HG03175 (cell line): Measurements from ENCODE around the gene SYT1.

Source experiments
- ATAC-seq: cut with Tn5 transposase; IDR thresholded peaks from one replicate; pipeline ENCODE4 v1.9.1; 2021; ENCODE audit warnings: mild to moderate bottlenecking, moderate library complexity; ENCODE audit not compliant: unreplicated experiment

The SYT1 gene

DNA sequence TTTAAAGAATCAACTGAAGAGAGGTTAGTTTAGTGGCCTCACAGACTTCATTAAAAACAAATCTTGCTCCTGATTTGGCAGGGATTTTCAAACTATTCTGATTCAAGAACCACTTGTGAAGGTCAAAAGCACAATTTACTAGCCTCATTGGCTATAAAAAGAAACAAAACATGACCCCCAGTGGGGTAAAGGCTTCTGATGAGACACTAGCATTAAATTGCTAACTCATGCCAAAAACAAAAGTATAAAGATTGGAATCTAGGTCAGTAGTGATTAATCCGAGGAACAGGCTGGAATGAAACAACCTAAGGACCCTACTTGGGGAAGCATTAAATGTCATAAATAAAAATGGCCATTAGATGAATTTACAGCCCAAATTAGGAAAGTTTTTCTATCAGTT lies 513.9 kb downstream of the SYT1 start:
- no peak for ATAC-seq

DNA sequence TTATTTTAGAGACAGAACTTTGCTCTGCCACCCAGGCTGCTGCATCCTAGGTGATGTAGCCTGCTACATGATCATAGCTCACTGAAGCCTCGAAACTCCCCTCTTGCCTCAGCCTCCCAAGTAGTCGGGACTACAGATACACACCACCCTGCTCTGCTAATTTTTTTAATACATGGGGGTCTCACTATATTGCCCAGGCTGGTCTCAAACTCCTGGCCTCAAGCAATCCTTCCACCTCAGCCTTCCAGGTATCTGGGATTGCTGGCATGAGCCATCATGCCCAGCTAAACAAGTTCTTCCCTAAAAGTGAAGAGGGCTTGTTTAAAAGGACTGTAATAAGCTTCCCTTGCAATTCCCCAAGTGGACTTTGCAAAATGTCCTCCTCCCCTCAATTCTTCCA lies 515.8 kb downstream of the SYT1 start:
- no peak for ATAC-seq

DNA sequence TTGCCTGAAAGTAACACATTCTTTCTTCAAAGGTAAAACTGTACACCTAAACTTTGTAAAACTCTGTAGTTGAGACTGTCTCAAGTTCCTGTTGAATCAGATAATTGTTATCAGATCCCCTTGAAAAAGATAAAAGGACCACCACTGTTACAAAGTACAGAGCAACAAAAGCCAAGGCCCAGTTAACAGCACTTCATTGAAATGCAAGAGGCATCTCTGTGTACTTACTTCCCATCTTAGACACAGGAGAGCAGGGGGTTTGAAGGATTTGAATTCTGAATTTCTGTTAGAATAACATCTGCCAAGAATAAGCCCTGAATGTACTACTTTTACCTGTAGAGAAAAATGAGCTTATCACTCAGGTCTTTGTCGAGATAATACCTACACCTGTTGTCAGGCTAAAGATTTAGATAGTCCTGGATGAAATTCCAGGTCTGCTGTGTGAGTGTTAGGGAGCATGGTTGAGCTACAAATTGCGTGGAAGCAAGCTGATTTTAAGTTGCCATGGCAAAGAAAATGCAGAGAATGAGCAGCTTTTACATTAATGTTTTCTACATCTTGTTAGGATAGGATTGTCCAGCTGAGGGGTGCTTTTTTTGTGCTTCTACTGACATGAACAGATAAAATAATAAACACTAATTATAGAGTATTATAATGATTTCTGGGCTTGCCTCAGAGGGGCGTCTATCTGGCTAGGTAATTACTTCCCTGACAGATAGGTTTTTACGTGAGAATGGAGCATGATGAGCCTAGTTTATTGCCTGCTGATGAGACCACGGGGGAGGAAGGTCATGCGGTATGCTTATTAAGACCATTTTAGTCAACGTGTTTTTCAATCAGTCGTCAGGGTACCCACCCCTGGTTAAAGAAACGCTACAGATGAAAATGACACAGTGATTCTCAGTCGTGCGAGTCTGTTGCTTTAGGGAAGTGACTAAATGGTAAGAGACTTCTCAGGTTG lies 517.0 kb downstream of the SYT1 start:
- ATAC-seq: no peak

DNA sequence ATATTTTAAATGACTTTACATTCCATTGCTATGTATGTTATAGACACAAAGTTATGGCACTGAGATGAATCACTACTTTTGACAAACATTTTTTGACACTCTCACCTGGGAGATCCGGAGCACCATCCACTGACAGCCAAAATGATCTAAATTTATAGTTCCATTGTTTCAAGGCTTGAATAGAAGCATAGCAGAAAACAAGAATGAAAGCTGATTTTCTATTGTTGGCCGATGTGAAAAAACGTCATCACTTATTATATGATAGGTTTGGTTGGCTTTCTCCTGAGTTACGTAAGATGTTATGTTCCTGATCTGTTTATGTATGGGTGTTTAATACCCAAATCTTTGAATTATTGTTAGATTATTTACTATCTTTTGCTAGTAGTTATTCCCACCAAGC lies 520.0 kb downstream of the SYT1 start:
- no peak for ATAC-seq

DNA sequence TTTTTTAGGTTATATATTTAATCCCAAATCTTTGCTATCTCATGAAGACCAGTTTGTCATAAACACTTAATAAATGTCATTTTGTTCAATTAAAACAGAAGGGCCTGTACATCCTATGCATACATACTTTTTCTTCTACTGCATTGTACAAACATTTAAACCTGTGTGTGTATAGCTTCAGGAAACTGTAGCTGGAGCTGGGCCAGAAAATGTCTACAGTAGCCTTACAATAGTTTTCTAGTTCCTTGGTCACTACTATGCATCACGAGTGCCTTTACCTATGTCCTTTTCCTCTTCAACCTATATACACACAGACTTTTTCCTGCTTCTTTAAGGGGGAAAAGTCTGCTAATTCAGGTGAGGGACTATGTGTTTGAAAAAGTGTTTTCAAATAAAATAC lies 523.4 kb downstream of the SYT1 start:
- ATAC-seq: no peak

DNA sequence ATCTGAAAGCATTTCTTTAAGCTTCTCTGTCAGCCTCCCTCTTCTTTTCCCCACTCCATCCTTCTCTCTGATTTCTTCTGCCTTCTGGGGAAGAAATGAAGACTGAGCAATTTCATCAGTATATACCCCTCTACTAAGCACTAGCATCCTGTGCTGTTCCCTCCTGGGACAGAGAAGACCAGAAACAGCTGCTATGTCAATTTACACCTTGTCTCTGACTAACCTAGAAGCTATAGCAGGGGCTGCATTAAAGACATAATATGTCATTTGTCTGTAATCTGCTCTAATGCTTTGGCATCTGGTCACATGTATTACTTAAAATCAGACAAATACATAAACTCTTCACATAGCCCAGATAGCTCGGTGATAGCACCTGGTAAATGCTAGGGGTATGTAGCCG lies 529.3 kb downstream of the SYT1 start:
- ATAC-seq: no peak

DNA sequence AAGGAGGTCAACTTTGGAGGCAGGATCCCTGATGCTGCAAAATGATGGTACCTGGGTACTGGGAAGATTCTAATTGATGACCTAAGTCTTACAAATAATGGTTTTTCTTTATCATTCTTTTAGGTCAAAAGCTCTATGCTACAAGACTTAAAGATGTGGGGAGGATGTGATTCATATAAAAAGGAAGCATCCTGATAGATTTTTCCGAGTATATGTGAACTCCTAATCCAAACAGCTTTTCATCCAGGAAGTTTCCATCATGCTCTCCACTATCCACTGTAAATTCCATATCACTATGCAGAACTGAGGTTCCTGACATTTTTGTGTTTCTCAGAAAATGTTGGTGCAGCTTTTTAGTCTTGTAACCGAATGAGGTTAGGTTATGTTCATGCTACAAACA lies 533.0 kb downstream of the SYT1 start:
- no peak for ATAC-seq

DNA sequence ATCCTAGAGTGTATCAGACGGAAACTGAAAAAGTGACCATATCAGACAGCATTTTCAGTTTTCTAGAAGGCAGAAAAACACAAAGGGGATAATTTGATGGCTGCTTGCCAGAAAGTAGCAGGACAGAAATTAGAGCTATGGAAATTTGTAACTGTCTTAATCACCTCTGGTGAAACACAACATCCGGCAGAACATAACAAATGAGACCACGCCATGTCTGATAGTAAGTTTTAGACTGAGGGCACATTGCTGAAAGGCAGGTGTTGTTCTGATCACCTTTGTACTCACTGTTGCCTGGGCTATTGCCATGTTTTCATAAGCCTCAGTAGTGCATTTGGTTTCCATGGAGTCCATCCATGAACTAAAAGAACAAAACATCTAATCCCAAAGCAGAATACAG lies 535.9 kb downstream of the SYT1 start:
- no peak for ATAC-seq

DNA sequence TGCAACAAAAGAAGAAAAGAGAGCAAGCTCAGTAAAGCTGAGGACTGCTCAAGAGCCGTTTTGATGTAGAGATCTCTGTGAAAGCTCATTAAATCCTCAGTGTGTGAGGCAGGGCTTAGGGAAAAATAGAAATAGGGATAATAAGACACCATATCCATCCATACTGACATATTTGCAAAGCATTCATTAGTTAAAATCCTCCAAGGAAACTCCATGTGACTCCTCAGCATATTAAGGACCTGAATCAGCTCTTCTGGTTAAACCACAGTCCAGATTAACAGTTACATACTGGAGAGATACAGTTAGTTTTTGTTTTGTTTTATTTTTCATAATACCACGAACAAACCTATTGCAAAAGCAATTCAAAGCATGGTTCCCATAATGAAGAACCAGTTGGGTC lies 538.0 kb downstream of the SYT1 start:
- ATAC-seq: no peak

DNA sequence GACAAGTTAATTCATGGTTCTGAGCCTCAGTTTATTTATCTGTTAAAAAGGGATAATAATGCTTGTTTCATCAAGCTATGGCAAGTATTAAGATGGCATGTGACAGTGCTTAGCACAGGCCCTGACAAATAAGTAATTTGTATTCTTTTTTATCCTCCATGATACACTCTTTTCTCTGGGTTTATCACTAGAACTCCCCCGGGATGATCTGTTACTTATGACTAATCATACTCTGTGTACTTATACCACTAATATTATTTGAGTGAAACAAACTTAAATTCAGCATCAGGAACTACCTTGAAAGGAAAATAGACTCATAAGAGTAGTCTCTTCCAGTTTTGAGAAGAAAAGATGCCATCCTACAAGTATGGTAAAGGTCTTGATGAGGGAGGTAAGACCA lies 542.4 kb downstream of the SYT1 start:
- ATAC-seq: no peak

DNA sequence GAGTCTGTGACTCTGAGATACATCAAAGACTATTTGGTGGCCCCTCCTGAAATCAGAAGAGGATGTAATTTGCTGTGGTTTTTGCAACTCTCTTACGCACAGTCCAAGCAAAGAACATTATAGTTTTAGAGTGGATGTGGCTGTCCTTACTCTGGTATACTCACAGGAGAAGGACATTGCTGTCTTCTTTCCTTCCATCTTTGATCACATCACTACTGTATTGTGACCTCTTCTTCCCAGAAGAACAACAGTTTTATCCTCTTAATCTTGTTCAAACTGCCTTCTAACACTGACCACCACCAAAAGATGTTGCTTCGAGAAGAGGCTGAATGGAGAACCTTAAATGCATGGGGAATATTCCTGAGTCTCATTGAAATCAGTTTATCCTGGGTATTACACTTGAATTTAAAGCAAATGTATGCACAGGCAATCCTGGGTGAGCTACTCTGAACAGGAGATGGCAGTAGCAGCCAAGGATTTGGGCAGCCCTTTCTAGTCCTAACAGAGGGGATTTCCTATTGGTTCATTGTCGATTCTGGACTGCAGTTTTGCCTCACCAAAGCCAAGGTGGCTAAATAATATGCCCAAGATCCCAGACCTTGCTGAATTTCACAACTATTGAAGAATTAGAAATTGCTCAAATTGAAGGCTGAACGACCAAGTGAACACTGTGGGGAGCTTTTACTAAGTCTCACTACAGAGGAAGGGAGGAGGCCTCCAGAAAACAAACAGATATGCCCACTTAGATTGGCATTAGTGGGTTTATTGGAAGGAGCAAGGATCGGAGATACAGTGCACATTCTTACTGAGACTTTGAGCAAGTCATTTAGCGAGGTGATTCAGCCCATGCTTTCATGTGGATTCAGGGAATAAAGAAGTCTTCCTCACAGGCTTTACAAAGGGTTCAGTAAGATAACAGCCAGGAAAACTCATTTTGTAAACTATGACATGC lies 543.4 kb downstream of the SYT1 start:
- ATAC-seq: peak; percentile 82

DNA sequence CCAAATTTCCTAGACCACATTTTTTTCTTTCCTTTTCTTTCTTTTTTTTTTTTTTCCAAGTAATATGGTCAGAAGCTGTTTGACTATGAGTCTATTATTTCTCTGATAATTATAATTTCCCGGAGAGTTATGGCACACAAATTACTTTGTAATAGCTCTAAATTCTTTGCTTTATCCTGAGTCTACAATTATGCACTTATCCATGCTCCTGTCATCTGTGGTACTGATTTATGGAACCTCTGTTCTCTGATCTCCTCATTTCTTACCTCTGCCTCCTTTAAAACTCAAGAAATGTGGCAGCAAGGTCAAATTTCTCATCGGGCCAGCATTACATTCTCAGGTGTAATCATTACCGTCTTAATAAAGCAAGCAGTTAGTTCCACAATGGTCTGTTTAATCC lies 544.1 kb downstream of the SYT1 start:
- ATAC-seq: no peak

DNA sequence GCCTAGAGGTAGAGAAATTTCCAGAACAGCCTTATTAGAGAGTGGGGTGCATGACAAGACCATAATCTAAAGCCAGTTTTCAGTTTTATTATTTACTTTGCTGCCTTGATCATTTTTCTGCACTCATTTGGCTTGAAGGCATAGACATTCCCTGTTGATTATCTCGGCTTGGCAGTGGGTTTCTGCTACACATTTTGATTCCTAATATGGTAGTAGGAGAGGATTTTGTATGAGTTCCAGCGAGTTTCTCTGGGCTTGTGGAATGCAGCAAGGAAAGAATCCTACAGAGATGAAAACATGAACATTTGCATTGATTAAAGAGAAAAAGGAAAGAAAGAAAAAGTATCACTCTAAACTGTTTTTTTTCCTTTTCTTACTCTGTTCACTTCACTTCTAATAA lies 545.0 kb downstream of the SYT1 start:
- ATAC-seq: no peak

DNA sequence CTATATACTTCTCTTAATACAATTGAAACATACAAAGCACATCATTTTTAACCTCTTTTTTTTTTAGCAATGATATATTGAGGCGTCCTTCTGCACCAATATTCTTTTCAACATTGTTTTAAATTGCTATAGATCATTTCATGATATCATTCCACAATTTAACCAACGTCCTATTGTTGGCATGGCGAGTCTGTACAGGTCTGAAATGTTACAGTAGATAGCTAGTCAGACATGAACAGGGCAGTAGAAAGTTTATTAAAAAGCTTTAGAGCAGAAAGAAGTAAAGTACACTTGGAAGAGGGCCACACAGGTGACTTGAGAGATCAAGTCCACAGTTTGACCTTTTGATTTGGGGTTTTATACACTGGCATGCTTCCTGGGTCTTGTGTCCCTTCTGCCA lies 547.2 kb downstream of the SYT1 start:
- ATAC-seq: no peak

DNA sequence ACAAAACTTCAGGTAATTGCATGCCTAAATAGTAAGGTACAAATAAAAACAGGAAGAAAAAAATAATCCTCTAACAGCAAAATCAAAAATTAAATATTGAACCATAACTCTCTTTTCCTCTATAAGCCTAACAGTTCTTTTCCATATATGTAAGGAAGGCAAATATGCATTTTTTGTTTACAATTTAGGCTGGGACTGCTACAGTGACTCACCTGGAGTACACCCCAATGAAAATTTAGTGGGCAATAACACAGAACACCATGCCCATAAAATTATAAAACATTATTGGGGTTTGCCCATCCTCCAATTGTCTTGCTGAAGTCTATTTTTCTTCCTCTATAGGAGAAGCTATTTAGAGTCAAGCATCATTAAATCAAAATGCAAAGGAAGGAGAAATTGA lies 549.2 kb downstream of the SYT1 start:
- no peak for ATAC-seq

DNA sequence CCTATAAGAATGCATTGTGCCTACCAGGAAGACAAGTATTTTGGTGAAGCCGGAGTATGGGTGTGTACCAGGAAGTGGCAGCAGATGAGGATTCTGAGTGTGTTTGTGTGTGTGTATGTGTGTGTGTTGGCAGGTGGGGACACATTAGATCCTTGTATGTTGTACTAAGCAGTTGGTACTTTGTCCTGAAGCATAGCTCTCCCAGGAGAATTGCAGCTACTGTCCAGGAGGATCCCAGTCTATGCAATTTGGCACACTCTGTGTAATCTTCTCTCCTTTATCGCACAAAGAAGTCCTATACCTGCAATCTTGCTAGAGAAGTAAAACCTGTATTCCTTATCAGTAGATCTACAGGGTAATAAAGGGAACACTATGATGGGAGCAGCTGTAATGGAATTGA lies 549.7 kb downstream of the SYT1 start:
- ATAC-seq: no peak

DNA sequence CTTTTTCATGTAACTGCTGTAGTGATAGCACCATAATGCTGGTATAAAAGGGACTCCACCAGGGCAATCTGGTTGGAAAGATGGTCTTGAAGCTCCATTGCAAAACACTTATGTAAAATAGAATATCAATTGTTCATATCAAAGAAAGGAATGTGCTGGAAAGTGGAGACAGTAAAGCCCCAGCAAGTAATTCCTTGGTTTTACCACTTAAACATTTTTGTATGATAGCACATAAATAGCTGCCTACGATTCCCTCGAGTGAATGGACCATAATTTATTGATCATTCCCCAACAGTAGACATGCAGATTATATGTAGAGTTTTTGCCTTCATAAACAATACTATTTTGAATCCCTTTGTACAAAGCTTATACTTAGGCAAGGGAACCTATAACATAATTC lies 550.7 kb downstream of the SYT1 start:
- no peak for ATAC-seq

DNA sequence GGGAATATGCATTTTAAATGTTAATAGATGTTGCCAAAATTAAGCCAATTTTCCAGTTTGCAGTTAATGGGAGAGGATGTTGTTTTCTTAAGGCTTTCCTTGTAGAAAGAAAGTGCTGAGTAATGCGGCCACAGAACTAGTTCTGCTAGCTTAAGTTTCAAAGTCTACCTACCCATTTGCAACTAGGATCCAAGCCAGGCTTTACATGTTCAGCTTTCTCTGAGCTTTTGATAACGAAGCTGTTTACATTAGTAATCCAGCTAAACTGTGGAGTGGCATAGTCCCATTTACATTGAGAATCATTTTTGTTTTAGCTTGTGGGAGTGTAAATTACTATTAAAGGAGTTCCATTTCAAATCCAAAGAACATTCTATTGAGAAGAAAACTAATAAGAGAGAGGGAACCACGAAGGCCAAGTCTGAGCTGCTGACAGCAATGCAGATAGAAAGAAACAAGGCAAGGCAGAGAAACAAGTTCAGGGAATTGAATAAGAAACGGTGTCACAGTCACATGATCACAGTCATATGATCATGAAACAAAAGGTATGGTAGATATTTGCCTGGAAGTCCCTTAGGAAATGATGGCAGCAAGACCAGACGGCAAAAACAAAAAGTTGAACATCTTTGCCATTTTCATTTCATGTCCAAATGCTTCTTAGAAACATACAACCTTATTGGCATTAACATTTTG lies 551.3 kb downstream of the SYT1 start:
- ATAC-seq: no peak

DNA sequence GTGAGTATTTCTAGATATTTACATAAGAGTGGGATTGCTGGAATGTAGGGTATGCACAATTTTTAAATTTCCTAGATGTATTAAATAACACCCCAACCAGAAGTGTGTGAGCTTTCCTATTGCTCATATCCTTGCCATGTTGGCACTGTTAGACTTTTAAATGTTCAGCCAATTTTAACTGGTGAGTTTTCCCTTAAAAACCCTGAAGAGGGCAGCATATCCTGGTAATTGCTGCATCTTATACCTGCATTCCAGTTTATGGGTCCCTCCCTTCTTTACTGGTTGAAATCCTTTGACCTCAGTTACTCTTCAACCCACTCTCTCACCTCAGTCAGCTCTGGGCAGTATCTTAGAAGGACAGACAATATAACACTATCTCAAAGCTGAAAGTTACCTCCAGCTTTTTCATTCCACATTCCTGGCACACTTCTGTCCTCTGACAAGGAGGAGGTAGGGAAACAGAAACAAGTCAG lies 555.6 kb downstream of the SYT1 start:
- ATAC-seq: peak; percentile 38

DNA sequence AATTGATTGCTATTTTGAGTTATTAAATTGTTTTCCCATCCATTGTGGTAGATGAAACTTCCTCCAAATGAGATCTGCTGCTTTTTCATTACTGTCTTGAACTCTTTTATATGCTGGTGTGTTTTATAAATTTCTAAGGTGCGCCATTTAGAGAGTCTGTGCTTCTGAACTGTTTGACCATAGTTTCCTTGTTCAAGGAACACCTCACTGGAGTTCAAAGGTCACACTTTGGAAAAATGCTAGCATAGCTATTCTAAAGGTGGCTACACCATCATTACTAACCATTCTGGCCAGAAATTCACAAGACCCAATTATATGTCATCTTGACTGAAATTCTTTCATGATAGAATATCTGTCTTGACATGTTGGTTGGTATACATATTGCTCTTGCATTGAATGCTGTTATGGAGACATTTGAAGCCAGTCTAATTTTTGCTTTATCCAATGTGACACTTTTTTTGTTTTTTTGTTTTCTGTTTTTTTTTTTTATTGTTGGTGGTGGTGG lies 556.7 kb downstream of the SYT1 start:
- ATAC-seq: no peak
